CD4-positive, alpha-beta memory T cell (primary cell): Measurements from ENCODE around the gene FOXJ3. TPM values are rescaled to one million over a fixed set of nuclear protein-coding genes. Genes with fewer than 3 reads are reported as not detected.

Experiments used
- CTCF ChIA-PET: fragments of 350-600 bp; sonication (Branson Sonifier 250); formaldehyde crosslinking; loops from one replicate; lab custom pipeline; 2021; ENCODE audit warnings: inconsistent platforms; ENCODE audit not compliant: partially characterized antibody; lab: Charles Lee
- POLR2A ChIA-PET: fragments of 350-600 bp; sonication (Branson Sonifier 250); formaldehyde crosslinking; loops from one replicate; lab custom pipeline; 2021; ENCODE audit not compliant: partially characterized antibody; lab: Charles Lee
- DNase-seq, 5 donors: peaks; one replicate each; pipeline versions ENCODE4 v3.0.0 to v3.0.0-alpha.2; 2020 to 2022; ENCODE audit warnings: mixed read lengths in 1 of 5
- H3K27ac ChIP-seq: one replicate; pipeline ENCODE4 v1.7.0; 2013; ENCODE audit warnings: low read depth, low read length
- H3K27me3 ChIP-seq: 2 replicates; pipeline ENCODE4 v1.7.0; 2013; ENCODE audit warnings: mild to moderate bottlenecking, low read length, moderate library complexity; ENCODE audit not compliant: insufficient read depth
- H3K36me3 ChIP-seq: 2 replicates; pipeline ENCODE4 v1.7.0; 2013; ENCODE audit warnings: mild to moderate bottlenecking, low read length, moderate library complexity; ENCODE audit not compliant: insufficient read depth
- H3K4me1 ChIP-seq: 2 replicates; pipeline ENCODE4 v1.7.0; 2013; ENCODE audit warnings: mild to moderate bottlenecking, low read length, moderate library complexity; ENCODE audit not compliant: insufficient read depth
- H3K4me3 ChIP-seq, 2 donors: one replicate each; pipeline ENCODE4 v1.7.0; 2013; ENCODE audit warnings: low read length in 2 of 2, mild to moderate bottlenecking in 1 of 2
- H3K9me3 ChIP-seq, 2 donors: one replicate each; pipeline ENCODE4 v1.7.0; 2013; ENCODE audit warnings: low read length in 2 of 2, control low read depth in 1 of 2; ENCODE audit not compliant: control insufficient read depth in 1 of 2
- H3K27ac Mint-ChIP-seq, 7 donors: one replicate each; pipeline ENCODE4 v1.8.0; 2020 to 2021; ENCODE audit warnings: mixed read lengths in 7 of 7, mild to moderate bottlenecking in 6 of 7, inconsistent platforms in 3 of 7, moderate library complexity in 3 of 7
- H3K27me3 Mint-ChIP-seq, 2 donors: one replicate each; pipeline ENCODE4 v1.8.0; 2020 to 2021; ENCODE audit warnings: mixed read lengths in 2 of 2
- H3K36me3 Mint-ChIP-seq, 2 donors: one replicate each; pipeline ENCODE4 v1.8.0; 2020 to 2021; ENCODE audit warnings: mixed read lengths in 2 of 2, inconsistent platforms in 1 of 2, mild to moderate bottlenecking in 1 of 2
- H3K4me1 Mint-ChIP-seq, 4 donors: one replicate each; pipeline ENCODE4 v1.8.0; 2020 to 2021; ENCODE audit warnings: mixed read lengths in 4 of 4, mild to moderate bottlenecking in 1 of 4
- H3K4me3 Mint-ChIP-seq, 8 donors: one replicate each; pipeline ENCODE4 v1.8.0; 2020 to 2021; ENCODE audit warnings: mixed read lengths in 8 of 8, mild to moderate bottlenecking in 7 of 8, moderate library complexity in 6 of 8, inconsistent platforms in 3 of 8
- H3K9me3 Mint-ChIP-seq, 8 donors: one replicate each; pipeline ENCODE4 v1.8.0; 2020 to 2021; ENCODE audit warnings: mixed read lengths in 8 of 8, mild to moderate bottlenecking in 5 of 8, inconsistent platforms in 3 of 8, moderate library complexity in 1 of 8
- intact Hi-C: fragments of 100-400 bp; cut with micrococcal nuclease; formaldehyde crosslinking; loops from one replicate; pipeline ENCODE4 v1.15.1; 2023
- polyA plus RNA-seq, 2 donors: library from polyadenylated mRNA; unstranded; fragments of 300-500 nt; fragmentation: Illumina TruSeq; gene quantifications; one replicate each; pipeline ENCODE4 v1.2.3, GENCODE V29; 2021
- total RNA-seq, 2 experiments: library from RNA; stranded (reverse); gene quantifications; one replicate each; pipeline ENCODE4 v1.2.3, GENCODE V29; 2021

FOXJ3 gene
- total and polyA plus RNA-seq, 4 experiments from 2014 or later: 23.7 to 102 (median 72.0) TPM

- ChIA-PET CTCF (interaction anchor here (1.0 to 2.1 kb wide), 2 partner anchors 9 to 457 kb away, joined by 3 to 5 read pairs; no protein-coding TSS in a partner anchor), POLR2A (no interaction called here)
- H3K4me3 ChIP-seq: no peak overlapping the region
- Mint-ChIP-seq H3K36me3 (peaks cover 12 to 39% of the 10 kb centered on the region in 2 donors), H3K27ac (no peak overlapping the region), H3K4me3 (no peak overlapping the region), H3K9me3 (peaks cover 0 to 2% (median 0%) of the 10 kb centered on the region in 8 donors), H3K27me3 (no peaks in the 10 kb centered on the region), H3K4me1 (peaks cover 0 to 7% (median under 1%) of the 10 kb centered on the region in 4 donors)
- H3K4me1 ChIP-seq: no peaks in the 10 kb centered on the region
- no peaks in the 10 kb centered on the region for H3K27me3 ChIP-seq
- H3K9me3 ChIP-seq: no peaks in the 10 kb centered on the region
- H3K36me3 ChIP-seq: peaks cover 16% of the 10 kb centered on the region
- no peak overlapping the region for H3K27ac ChIP-seq
- intact Hi-C loops: loop anchor here (5.0 kb wide), 1 partner anchor 284 kb away; the partner anchor contains the start of gene CCDC30
- no peak for DNase-seq
These were observed 156.8 kb downstream of the FOXJ3 start for GRCh38 chr1:42178249-42178648.

GRCh38 chr1:42177541-42177981 is 157.5 kb downstream of the FOXJ3 start:
- intact Hi-C loops: loop anchor here (1.0 to 5.0 kb wide), 2 partner anchors 158 to 285 kb away; partner anchors contain the start of genes CCDC30 and FOXJ3
- Mint-ChIP-seq H3K27me3 (no peaks in the 10 kb centered on the region), H3K4me3 (no peak overlapping the region), H3K9me3 (peaks cover 0 to 2% (median 0%) of the 10 kb centered on the region in 8 donors), H3K27ac (peak overlapping the region in 2 of 7 donors; percentile 7 to 26), H3K4me1 (peaks cover 0 to 7% (median 0%) of the 10 kb centered on the region in 4 donors), H3K36me3 (peaks cover 12 to 34% of the 10 kb centered on the region in 2 donors)
- DNase-seq: no peak
- POLR2A ChIA-PET: no interaction called here
- CTCF ChIA-PET: interaction anchor here (1.0 to 6.2 kb wide), 5 partner anchors 8 to 369 kb away, joined by 3 to 52 read pairs (median 5); partner anchors contain the start of gene GUCA2A
- H3K4me3 ChIP-seq: no peak overlapping the region
- H3K9me3 ChIP-seq: no peaks in the 10 kb centered on the region
- H3K27ac ChIP-seq: no peak overlapping the region
- peaks cover 16% of the 10 kb centered on the region for H3K36me3 ChIP-seq
- no peaks in the 10 kb centered on the region for H3K4me1 ChIP-seq
- H3K27me3 ChIP-seq: no peaks in the 10 kb centered on the region

- Histone ChIP-seq H3K36me3 (peaks cover 16% of the 10 kb centered on the region), H3K27me3 (no peaks in the 10 kb centered on the region), H3K4me3 (no peak overlapping the region), H3K9me3 (no peaks in the 10 kb centered on the region), H3K27ac (no peak overlapping the region), H3K4me1 (no peaks in the 10 kb centered on the region)
- H3K27ac Mint-ChIP-seq: peak overlapping the region in 4 of 7 donors; percentile 5 to 73 (median 37)
- peak in 4 of 5 donors; percentile 30 to 36 (median 32) for DNase-seq
- H3K4me1 Mint-ChIP-seq: peaks cover 0 to 7% (median 2%) of the 10 kb centered on the region in 4 donors
- ChIA-PET POLR2A (no interaction called here), CTCF (interaction anchor here (1.0 to 6.2 kb wide), 5 partner anchors 7 to 368 kb away, joined by 3 to 52 read pairs (median 5); partner anchors contain the start of gene GUCA2A)
- intact Hi-C loops: loop anchor here (1.0 to 5.0 kb wide), 2 partner anchors 158 to 285 kb away; partner anchors contain the start of genes CCDC30 and FOXJ3
- peaks cover 12 to 31% of the 10 kb centered on the region in 2 donors for H3K36me3 Mint-ChIP-seq
- peaks cover 0 to 5% (median 0%) of the 10 kb centered on the region in 8 donors for H3K9me3 Mint-ChIP-seq
- no peak overlapping the region for H3K4me3 Mint-ChIP-seq
- H3K27me3 Mint-ChIP-seq: no peaks in the 10 kb centered on the region
These were observed 158.0 kb downstream of the FOXJ3 start for GRCh38 chr1:42176902-42177519.

GRCh38 chr1:42175314-42176054 is 159.6 kb downstream of the FOXJ3 start:
- H3K36me3 Mint-ChIP-seq: peaks cover 8 to 18% of the 10 kb centered on the region in 2 donors
- Histone ChIP-seq H3K4me1 (no peaks in the 10 kb centered on the region), H3K4me3 (no peak overlapping the region), H3K27me3 (no peaks in the 10 kb centered on the region), H3K9me3 (no peaks in the 10 kb centered on the region), H3K27ac (no peak overlapping the region), H3K36me3 (peaks cover 11% of the 10 kb centered on the region)
- intact Hi-C loops: loop anchor here (5.0 kb wide), 1 partner anchor 287 kb away; the partner anchor contains the start of gene CCDC30
- H3K4me1 Mint-ChIP-seq: peaks cover 0 to 4% (median 1%) of the 10 kb centered on the region in 4 donors
- no peaks in the 10 kb centered on the region for H3K27me3 Mint-ChIP-seq
- DNase-seq: no peak
- no peak overlapping the region for H3K4me3 Mint-ChIP-seq
- peaks cover 0 to 3% (median 0%) of the 10 kb centered on the region in 8 donors for H3K9me3 Mint-ChIP-seq
- ChIA-PET CTCF (interaction anchor here (0.9 to 6.2 kb wide), 7 partner anchors 12 to 601 kb away, joined by 3 to 60 read pairs (median 8); partner anchors contain the start of genes CCDC30 and GUCA2A), POLR2A (interaction anchor here (1.1 kb wide), 1 partner anchor 11 kb away, joined by 3 read pairs; no protein-coding TSS in a partner anchor)
- H3K27ac Mint-ChIP-seq: peak overlapping the region in 1 of 7 donors; percentile 8

GRCh38 chr1:42173961-42174735 is 160.9 kb downstream of the FOXJ3 start:
- no peak overlapping the region for H3K4me3 ChIP-seq
- H3K9me3 ChIP-seq: no peaks in the 10 kb centered on the region
- H3K27me3 ChIP-seq: no peaks in the 10 kb centered on the region
- peaks cover 3 to 8% of the 10 kb centered on the region in 2 donors for H3K36me3 Mint-ChIP-seq
- H3K27ac Mint-ChIP-seq: peak overlapping the region in 2 of 7 donors; percentile 45 to 55
- ChIA-PET POLR2A (interaction anchor here (1.1 to 1.5 kb wide), 4 partner anchors 9 to 601 kb away, joined by 3 to 8 read pairs (median 3); partner anchors contain the start of gene PPCS), CTCF (interaction anchor here (0.6 to 6.2 kb wide), 60 partner anchors 9 to 658 kb away, joined by 3 to 60 read pairs (median 4); partner anchors contain the start of genes CCDC30, FOXJ3 and GUCA2A)
- peaks cover 0 to 4% (median 1%) of the 10 kb centered on the region in 4 donors for H3K4me1 Mint-ChIP-seq
- H3K27me3 Mint-ChIP-seq: no peaks in the 10 kb centered on the region
- H3K36me3 ChIP-seq: peaks cover 1% of the 10 kb centered on the region
- intact Hi-C loops: loop anchor here (1.0 kb wide), 1 partner anchor 27 kb away; no protein-coding TSS in a partner anchor
- no peak overlapping the region for H3K4me3 Mint-ChIP-seq
- DNase-seq: no peak
- no peaks in the 10 kb centered on the region for H3K4me1 ChIP-seq
- H3K9me3 Mint-ChIP-seq: peaks cover 0 to 3% (median 0%) of the 10 kb centered on the region in 8 donors
- no peak overlapping the region for H3K27ac ChIP-seq
